Duodenal mucosa (tissue), 2 donors: ENCODE data around the gene RPL29.

Source experiments
- H3K27ac ChIP-seq: one replicate; pipeline ENCODE4 v1.7.0; 2013; ENCODE audit warnings: low read depth, low read length
- H3K27me3 ChIP-seq, 2 donors: one replicate each; pipeline ENCODE4 v1.7.0; 2013; ENCODE audit warnings: low read length in 2 of 2, control low read depth in 1 of 2; ENCODE audit not compliant: insufficient read depth in 2 of 2, control insufficient read depth in 1 of 2
- H3K36me3 ChIP-seq, 2 donors: one replicate each; pipeline ENCODE4 v1.7.0; 2013; ENCODE audit warnings: low read length in 2 of 2, control low read depth in 1 of 2; ENCODE audit not compliant: insufficient read depth in 2 of 2, control insufficient read depth in 1 of 2
- H3K4me1 ChIP-seq, 2 donors: one replicate each; pipeline ENCODE4 v1.7.0; 2013; ENCODE audit warnings: low read length in 2 of 2, control low read depth in 1 of 2; ENCODE audit not compliant: insufficient read depth in 2 of 2, control insufficient read depth in 1 of 2
- H3K4me3 ChIP-seq, 2 donors: one replicate each; pipeline ENCODE4 v1.7.0; 2013; ENCODE audit warnings: low read length in 2 of 2, low read depth in 1 of 2
- H3K9ac ChIP-seq, 2 donors: one replicate each; pipeline ENCODE4 v1.7.0; 2013; ENCODE audit warnings: low read length in 2 of 2, low read depth in 1 of 2
- H3K9me3 ChIP-seq, 2 donors: one replicate each; pipeline ENCODE4 v1.7.0; 2013; ENCODE audit warnings: low read length in 2 of 2, control low read depth in 1 of 2; ENCODE audit not compliant: control insufficient read depth in 1 of 2

Gene RPL29

GRCh38 chr3:51966016-51966415 lies 29.7 kb downstream of the RPL29 start:
- H3K27ac ChIP-seq: no peak overlapping the region
- no peaks in the 10 kb centered on the region for H3K27me3 ChIP-seq
- no peaks in the 10 kb centered on the region for H3K36me3 ChIP-seq
- H3K9me3 ChIP-seq: no peaks in the 10 kb centered on the region
- no peak overlapping the region for H3K9ac ChIP-seq
- H3K4me3 ChIP-seq: peak overlapping the region in 1 of 2 donors; percentile 81
- H3K4me1 ChIP-seq: peaks cover 12 to 20% of the 10 kb centered on the region in 2 donors

GRCh38 chr3:51964521-51964920 lies 31.2 kb downstream of the RPL29 start:
- H3K9ac ChIP-seq: no peak overlapping the region
- no peaks in the 10 kb centered on the region for H3K9me3 ChIP-seq
- peaks cover 0 to 3% of the 10 kb centered on the region in 2 donors for H3K36me3 ChIP-seq
- H3K4me3 ChIP-seq: no peak overlapping the region
- no peaks in the 10 kb centered on the region for H3K27me3 ChIP-seq
- H3K4me1 ChIP-seq: peaks cover 7 to 14% of the 10 kb centered on the region in 2 donors
- H3K27ac ChIP-seq: no peak overlapping the region

GRCh38 chr3:51963951-51964451 lies 31.7 kb downstream of the RPL29 start:
- peaks cover 7 to 14% of the 10 kb centered on the region in 2 donors for H3K4me1 ChIP-seq
- H3K9me3 ChIP-seq: no peaks in the 10 kb centered on the region
- H3K36me3 ChIP-seq: peaks cover 3 to 5% of the 10 kb centered on the region in 2 donors
- H3K27ac ChIP-seq: no peak overlapping the region
- no peaks in the 10 kb centered on the region for H3K27me3 ChIP-seq
- H3K4me3 ChIP-seq: no peak overlapping the region
- no peak overlapping the region for H3K9ac ChIP-seq

- no peak overlapping the region for H3K9ac ChIP-seq
- no peaks in the 10 kb centered on the region for H3K27me3 ChIP-seq
- H3K36me3 ChIP-seq: peaks cover 3 to 8% of the 10 kb centered on the region in 2 donors
- no peak overlapping the region for H3K27ac ChIP-seq
- H3K4me1 ChIP-seq: peaks cover 5 to 9% of the 10 kb centered on the region in 2 donors
- H3K9me3 ChIP-seq: no peaks in the 10 kb centered on the region
- H3K4me3 ChIP-seq: no peak overlapping the region
Observed at GRCh38 chr3:51962854-51963530, 32.7 kb downstream of the RPL29 start.

GRCh38 chr3:51961602-51962569 lies 33.8 kb downstream of the RPL29 start:
- H3K4me1 ChIP-seq: peaks cover 3 to 6% of the 10 kb centered on the region in 2 donors
- no peak overlapping the region for H3K27ac ChIP-seq
- no peak overlapping the region for H3K9ac ChIP-seq

GRCh38 chr3:51961011-51961410 lies 34.7 kb downstream of the RPL29 start:
- H3K4me1 ChIP-seq: peaks cover 5 to 7% of the 10 kb centered on the region in 2 donors
- no peaks in the 10 kb centered on the region for H3K9me3 ChIP-seq
- H3K27me3 ChIP-seq: no peaks in the 10 kb centered on the region
- no peak overlapping the region for H3K4me3 ChIP-seq
- H3K36me3 ChIP-seq: peaks cover 3 to 11% of the 10 kb centered on the region in 2 donors
- no peak overlapping the region for H3K27ac ChIP-seq
- no peak overlapping the region for H3K9ac ChIP-seq

More at GRCh38 chr3:51961602-51962569, 33.8 kb downstream of the RPL29 start:
- Histone ChIP-seq H3K27me3 (no peaks in the 10 kb centered on the region), H3K36me3 (peaks cover 3 to 11% of the 10 kb centered on the region in 2 donors), H3K4me3 (no peak overlapping the region), H3K9me3 (no peaks in the 10 kb centered on the region)

- Histone ChIP-seq H3K4me3 (no peak overlapping the region), H3K4me1 (peaks cover 5 to 7% of the 10 kb centered on the region in 2 donors), H3K9me3 (no peaks in the 10 kb centered on the region), H3K27me3 (peaks cover 0 to 3% of the 10 kb centered on the region in 2 donors), H3K27ac (no peak overlapping the region), H3K9ac (no peak overlapping the region), H3K36me3 (peaks cover 3 to 11% of the 10 kb centered on the region in 2 donors)
Observed at GRCh38 chr3:51960386-51960785, 35.3 kb downstream of the RPL29 start.

GRCh38 chr3:51959651-51960050 lies 36.0 kb downstream of the RPL29 start:
- H3K36me3 ChIP-seq: peaks cover 3 to 11% of the 10 kb centered on the region in 2 donors
- no peak overlapping the region for H3K27ac ChIP-seq
- H3K9ac ChIP-seq: no peak overlapping the region
- H3K9me3 ChIP-seq: no peaks in the 10 kb centered on the region
- H3K27me3 ChIP-seq: peaks cover 0 to 10% of the 10 kb centered on the region in 2 donors
- H3K4me1 ChIP-seq: peaks cover 5 to 7% of the 10 kb centered on the region in 2 donors
- no peak overlapping the region for H3K4me3 ChIP-seq

GRCh38 chr3:51958603-51959521 lies 36.8 kb downstream of the RPL29 start:
- peaks cover 4 to 12% of the 10 kb centered on the region in 2 donors for H3K27me3 ChIP-seq
- H3K4me1 ChIP-seq: peaks cover 5 to 7% of the 10 kb centered on the region in 2 donors
- no peak overlapping the region for H3K27ac ChIP-seq

More at GRCh38 chr3:51958603-51959521, 36.8 kb downstream of the RPL29 start:
- Histone ChIP-seq H3K4me3 (no peak overlapping the region), H3K36me3 (peaks cover 3 to 11% of the 10 kb centered on the region in 2 donors), H3K9ac (no peak overlapping the region), H3K9me3 (no peaks in the 10 kb centered on the region)
